IPS DF 19.7 (cell line): Measurements from ENCODE around the gene ZFYVE9.

Experiments used
- DNase-seq: peaks from one replicate; pipeline ENCODE4 v3.0.0-alpha.2; 2013; ENCODE audit warnings: low read depth, low spot score

ZFYVE9 gene

DNA sequence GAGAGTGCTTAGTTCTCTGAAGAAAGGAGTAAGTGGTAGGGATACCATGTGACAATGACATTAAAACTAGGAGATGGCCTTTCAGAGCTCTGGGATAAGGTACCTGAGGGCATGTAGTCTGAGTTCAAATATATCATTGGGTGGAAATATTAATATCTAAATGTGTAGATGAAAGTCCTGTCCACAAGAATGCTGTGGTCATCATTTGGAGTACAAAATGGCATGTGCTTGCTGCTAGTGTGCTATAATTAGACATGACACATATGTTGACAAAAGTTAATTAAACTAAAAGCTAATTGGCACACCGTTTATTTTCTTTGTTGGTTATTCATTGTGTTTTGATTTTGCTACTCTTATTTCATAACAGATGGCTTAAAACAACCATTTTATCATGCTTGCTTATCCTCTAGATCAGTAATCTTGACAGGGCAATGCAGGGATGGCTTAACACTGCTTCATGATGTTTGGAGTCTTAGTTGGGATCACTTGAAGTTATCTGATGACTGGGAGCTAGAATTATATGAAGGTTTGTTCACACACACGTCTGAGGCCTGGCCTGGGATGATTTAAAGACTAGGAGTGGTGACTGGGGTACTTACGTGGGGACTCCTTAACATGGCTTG is 193.1 kb downstream of the ZFYVE9 start:
- no peak for DNase-seq

GRCh38 chr1:52337439-52337838 is 195.6 kb downstream of the ZFYVE9 start:
- DNase-seq, result no peak

DNA sequence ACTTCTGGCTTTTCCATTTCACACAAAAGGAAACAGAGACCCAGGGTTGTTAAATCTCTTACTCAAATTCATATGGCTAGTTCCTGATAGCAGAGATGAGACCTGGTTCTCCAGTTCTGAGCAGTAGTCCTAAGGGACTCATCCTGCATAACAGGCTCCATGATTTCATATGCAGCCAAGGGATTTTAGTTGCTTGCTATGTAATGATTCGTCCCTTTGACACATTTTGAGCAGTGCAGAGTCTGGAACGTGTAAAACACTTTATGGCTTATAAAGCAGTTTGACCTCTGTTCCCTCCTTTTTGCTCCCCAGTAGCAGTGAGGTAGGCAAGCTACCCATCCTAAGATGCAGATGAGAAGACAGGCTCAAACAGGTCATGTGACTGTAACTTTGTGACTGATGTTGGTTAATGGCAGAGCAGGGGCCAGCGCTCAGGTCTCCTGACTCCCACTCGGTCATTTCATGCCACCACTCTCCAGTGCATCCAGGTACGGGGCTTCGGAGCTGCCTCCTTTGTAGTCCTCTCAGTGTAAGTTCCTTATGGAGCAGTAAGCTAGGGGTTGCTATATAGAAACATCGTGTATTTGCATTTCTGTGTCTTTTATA is 199.9 kb downstream of the ZFYVE9 start:
- no peak for DNase-seq

DNA sequence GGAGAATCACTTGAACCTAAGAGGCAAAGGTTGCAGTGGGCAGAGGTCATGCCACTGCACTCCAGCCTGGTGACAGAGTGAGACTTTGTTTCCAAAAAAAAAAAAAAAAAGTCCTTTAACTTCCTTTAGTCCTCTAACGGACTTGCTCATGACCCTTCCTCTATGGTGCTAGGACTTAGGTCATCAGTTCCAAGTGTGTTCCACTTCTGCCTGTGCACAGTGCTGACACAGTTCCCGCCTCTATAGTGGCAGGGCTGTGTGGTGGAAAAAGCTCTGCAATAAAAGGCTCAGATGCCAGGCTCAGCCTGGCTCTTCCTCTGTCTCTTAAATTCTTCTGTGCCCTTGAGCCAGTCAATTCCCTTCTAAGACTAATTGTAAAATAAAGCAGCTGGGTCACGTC is 202.1 kb downstream of the ZFYVE9 start:
- no peak for DNase-seq

DNA sequence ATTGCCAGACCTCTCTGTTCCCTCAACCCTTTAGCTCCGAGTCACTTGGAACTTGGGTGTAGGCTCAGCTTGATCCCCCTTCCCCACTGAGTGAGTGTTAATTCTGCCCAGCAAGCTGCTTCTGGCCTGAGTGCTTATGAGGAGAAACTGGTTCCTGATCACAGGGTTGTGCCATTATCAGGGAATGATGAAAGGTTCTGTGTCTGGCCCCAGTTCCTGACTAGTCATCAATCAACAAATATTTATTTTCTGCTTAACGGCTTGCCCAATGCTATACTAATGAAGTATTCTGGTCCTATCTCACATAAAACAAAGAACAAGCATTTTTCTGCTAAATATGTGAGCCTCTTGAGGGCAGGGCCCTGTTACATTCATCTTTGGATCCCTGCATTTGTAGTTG is 203.4 kb downstream of the ZFYVE9 start:
- DNase-seq, result no peak

DNA sequence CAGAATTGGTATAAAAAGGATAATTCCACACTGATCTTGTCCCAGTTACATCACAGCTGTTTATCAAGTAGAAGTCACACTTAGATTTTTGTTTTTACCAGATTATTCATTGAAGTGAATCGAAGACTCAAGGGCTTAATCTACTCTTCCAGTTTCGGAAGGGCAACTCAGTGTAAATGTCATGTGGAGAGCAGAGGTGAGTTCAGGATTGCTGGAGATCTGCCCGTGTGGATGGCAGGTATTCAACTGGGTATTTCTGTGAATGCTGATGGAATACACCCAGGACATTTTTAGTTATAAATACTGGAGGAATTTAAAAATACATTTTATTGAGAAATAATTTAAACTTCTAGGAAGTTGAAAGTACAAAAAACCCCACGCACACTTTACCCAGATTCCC is 204.8 kb downstream of the ZFYVE9 start:
- DNase-seq, result no peak

- DNase-seq, result no peak
These were observed 206.9 kb downstream of the ZFYVE9 start for GRCh38 chr1:52348704-52349300.

- no peak for DNase-seq
These were observed 210.8 kb downstream of the ZFYVE9 start for GRCh38 chr1:52352690-52353089.

- no peak for DNase-seq
These were observed 213.5 kb downstream of the ZFYVE9 start for GRCh38 chr1:52355436-52355835.

- DNase-seq, result no peak
These were observed 214.1 kb downstream of the ZFYVE9 start for GRCh38 chr1:52355847-52356505.

- no peak for DNase-seq
These were observed 215.0 kb downstream of the ZFYVE9 start for GRCh38 chr1:52356818-52357355.

DNA sequence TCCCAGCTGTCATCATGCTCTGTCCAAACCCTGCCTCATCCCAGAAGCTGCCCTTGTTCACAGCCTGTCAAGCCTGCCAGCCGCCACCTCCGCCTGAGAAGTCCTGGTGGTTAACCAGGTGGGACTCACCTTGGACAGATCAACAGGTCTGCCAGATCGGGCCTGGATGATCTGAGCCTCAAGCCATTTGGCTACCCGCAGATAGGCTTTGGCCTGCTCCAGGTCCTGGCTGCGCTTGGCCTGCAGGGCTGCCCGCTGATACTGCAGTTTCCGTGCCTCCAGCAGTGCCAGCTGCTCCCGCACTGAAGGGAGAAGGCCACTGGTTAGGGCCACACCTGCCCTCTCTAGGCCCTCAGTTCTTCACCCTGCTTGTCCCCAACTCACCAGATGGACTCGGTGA is 215.5 kb downstream of the ZFYVE9 start:
- no peak for DNase-seq

DNA sequence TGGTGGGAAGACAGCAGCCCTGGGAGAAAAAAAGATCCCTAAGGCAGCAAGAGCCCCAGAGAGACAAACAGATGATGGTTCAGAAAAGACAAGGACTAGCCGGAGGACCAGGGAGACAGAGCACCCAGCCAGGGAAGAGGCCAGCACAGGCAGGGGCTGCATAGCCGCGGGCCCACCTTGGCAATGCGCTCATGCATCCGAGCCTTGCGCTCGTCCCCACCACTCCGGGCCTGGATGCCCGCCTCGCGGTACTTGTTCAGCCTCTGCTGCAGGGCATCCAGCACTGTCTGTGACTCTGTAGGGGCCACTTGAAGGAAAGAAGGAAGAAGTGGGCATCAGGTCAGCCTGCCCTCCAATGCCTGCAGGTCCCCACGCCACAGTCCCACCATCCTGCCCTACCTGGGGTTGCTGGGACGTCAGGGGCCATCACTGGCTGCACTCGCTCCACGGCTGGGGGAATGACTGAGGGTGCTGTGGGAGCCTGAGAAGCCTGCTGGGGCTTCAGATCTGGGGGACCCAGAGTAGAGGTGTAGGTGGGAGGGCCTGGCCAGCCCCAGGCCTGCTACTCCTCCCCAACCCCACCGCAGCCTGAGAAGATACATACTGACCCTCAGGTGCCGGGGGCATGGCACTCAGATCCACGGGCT is 217.1 kb downstream of the ZFYVE9 start:
- no peak for DNase-seq

GRCh38 chr1:52359676-52360594 is 218.0 kb downstream of the ZFYVE9 start:
- DNase-seq, result no peak

DNA sequence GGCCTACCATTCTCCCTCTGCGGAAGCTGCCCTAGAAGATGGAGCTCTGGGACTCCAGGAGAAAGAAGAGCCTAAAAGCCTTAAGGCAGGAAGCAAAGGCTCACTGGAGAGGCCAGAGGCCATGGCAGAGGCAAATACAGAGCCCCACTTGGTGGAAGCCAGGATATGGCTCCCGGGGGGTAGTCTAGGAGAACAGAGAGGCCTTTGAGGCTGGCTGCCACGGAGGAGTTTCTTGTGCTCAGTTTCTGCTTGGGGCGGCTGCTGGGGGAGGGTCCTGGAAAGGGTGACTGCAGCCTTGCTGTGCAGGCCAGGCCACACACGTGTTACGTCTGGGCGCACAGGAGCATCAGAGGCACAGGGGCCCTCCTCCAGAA is 218.7 kb downstream of the ZFYVE9 start:
- no peak for DNase-seq

DNA sequence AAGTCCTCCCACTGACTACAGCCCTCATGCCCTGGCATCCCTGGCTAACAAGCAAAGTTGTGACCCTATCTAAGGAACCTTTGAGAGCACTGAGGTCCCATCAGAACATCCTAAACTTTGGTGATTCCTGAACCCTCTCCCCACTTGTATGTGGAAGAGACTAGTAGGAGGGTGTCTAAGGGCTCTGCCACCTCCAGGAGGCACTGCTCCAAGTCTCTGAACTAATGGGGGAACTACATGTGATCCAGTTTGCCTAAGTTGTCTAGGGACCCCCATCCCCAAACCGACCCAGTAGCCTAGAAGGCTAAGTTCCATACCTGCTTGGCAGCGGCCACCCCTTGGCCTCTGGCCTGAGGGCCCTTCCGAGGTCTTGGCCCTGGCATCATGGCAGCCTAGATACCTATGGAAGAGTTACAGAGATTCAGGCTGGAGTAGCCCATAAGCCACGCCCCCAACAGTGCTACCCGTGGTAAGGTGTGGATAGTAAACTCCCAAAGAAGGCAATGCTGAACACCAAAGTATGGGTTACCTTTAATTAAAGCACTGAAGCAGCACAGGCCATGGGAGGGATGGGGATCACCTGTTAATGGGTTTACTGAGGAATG is 222.4 kb downstream of the ZFYVE9 start:
- DNase-seq, result no peak

DNA sequence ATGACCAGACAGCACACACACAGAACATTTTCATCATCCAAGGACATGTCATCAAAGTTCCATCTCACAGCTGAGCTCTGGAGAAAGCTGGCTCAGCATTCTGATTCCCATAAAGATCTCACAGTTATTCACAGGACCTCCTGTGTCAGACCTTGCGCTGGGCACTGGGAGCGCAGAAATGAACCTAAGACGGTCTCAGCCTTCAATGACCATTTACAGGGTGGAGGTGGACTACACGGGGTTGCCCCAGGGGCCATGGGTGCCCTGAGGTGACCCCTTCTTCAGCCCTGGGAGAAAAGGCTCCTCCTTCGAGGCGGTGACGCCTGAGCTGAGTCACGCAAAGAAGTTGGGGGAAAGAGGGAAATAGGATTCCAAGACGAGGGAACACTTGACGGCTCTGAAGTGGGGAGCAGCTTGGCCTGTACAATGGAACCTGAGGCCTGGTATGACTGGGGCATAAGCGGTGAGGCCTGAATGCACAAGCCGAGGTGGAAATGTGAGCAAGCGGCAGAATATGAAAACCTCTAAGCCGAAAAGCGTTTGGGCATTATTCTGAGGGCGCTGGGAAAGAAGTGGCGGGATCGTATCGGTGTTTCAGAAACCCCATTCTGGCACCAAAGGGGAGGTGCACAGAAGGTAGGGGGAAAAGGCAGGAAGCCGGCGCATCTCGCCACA is 223.3 kb downstream of the ZFYVE9 start:
- DNase-seq, result no peak

GRCh38 chr1:52365746-52366516 is 224.0 kb downstream of the ZFYVE9 start, which contains the start of gene CC2D1B:
Gene CC2D1B (minus strand): TSS chr1:52366205. CDS start chr1:52364620, 1,585 bp downstream.
- DNase-seq, result peak; percentile 90

DNA sequence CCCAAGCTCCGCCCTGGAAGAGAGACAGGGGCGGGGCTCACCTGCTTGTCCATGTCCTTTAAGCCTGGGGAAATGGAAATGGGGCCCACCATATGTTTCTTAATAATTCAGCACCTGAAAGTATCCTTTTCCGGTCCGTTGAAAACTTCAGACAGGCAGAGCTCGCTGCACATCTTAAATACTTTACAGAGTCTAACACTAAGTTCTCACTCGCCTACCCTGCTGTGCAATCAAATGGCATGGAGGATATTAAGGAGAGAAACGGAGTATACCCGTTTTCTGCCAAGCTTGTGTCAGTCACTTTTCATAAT is 224.6 kb downstream of the ZFYVE9 start:
- no peak for DNase-seq
